ENCODE measurements around the gene PSG5.

Gene PSG5

GRCh38 chr19:43124360-43124759 is 62.0 kb downstream of the PSG5 start:
- TF ChIP-seq, protein P1, sequence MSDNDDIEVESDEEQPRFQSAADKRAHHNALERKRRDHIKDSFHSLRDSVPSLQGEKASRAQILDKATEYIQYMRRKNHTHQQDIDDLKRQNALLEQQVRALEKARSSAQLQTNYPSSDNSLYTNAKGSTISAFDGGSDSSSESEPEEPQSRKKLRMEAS (IDR thresholded peaks at IDR 0.05) = no peak
- TF ChIP-seq REST (IDR thresholded peaks at IDR 0.05; ENCODE audit: low read depth) (no peak), YY1 (IDR thresholded peaks at IDR 0.05; ENCODE audit: low read depth) (no peak), RAD21 (IDR thresholded peaks at IDR 0.05; ENCODE audit: low read depth) (no peak), CEBPB (IDR thresholded peaks at IDR 0.05) (no peak), NFIC (IDR thresholded peaks at IDR 0.05) (no peak), TEAD4 (IDR thresholded peaks at IDR 0.05) (no peak), FOXM1 (IDR thresholded peaks at IDR 0.05; ENCODE audit: borderline replicate concordance, low read depth) (no peak), EGR1 (IDR thresholded peaks at IDR 0.05) (no peak), TAF1 (IDR thresholded peaks at IDR 0.05; ENCODE audit: low read depth) (no peak), TCF12 (IDR thresholded peaks at IDR 0.05; ENCODE audit: low read depth) (no peak), ZBTB7A (IDR thresholded peaks at IDR 0.05; ENCODE audit: low read depth) (no peak), CREB1 (IDR thresholded peaks at IDR 0.05; ENCODE audit: low read depth) (no peak), EP300 (IDR thresholded peaks at IDR 0.05; ENCODE audit: borderline replicate concordance) (no peak)
- TF ChIP-seq, protein P2, sequence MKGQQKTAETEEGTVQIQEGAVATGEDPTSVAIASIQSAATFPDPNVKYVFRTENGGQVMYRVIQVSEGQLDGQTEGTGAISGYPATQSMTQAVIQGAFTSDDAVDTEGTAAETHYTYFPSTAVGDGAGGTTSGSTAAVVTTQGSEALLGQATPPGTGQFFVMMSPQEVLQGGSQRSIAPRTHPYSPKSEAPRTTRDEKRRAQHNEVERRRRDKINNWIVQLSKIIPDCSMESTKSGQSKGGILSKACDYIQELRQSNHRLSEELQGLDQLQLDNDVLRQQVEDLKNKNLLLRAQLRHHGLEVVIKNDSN (IDR thresholded peaks at IDR 0.05) = no peak
